IMR-90 (cell line): Measurements from ENCODE around the gene RHBDF2. TPM values are rescaled to one million over a fixed set of nuclear protein-coding genes. Genes with fewer than 3 reads are reported as not detected.

ENCODE experiments used
- ATAC-seq: fragments of 200-7000 bp; cut with Tn5 transposase; 2 replicates; pipeline ENCODE4 v1.9.1; 2020; ENCODE audit warnings: low read depth, mild to moderate bottlenecking, moderate library complexity
- BruUV-seq: library from RNA; stranded (reverse); fragments of 400-500 nt; replicated peaks from 2 replicates; lab custom pipeline; 2021; lab: Mats Ljungman, UMichigan
- CTCF ChIA-PET: fragments of 300-600 bp; formaldehyde crosslinking; extraction: SDS; loops from one replicate; lab custom pipeline; 2021; ENCODE audit warnings: antibody characterized with exemption; lab: Yijun Ruan, JAX
- POLR2A ChIA-PET: fragments of 300-600 bp; sonication (Branson Sonifier 250); formaldehyde crosslinking; loops from one replicate; lab custom pipeline; 2022; ENCODE audit warnings: antibody characterized with exemption; ENCODE audit not compliant: unreplicated experiment; lab: Charles Lee
- DNase-seq: peaks from one replicate; pipeline ENCODE4 v3.0.0; 2013
- H2AFZ ChIP-seq: replicated peaks from 2 replicates; pipeline ENCODE3; 2013; ENCODE audit warnings: low read length, mild to moderate bottlenecking; ENCODE audit not compliant: poor library complexity
- H2AK5ac ChIP-seq: 2 replicates; pipeline ENCODE4 v1.6.1; 2013; ENCODE audit warnings: low read depth, low read length, inconsistent platforms
- H2AK9ac ChIP-seq: replicated peaks from 2 replicates; pipeline ENCODE3; 2013; ENCODE audit warnings: mild to moderate bottlenecking, low read depth, low read length, moderate library complexity; ENCODE audit not compliant: poor library complexity
- H2BK120ac ChIP-seq: 2 replicates; pipeline ENCODE4 v1.6.1; 2013; ENCODE audit warnings: low read depth, low read length, inconsistent platforms
- H2BK15ac ChIP-seq: 3 replicates; pipeline ENCODE4 v1.6.1; 2013; ENCODE audit warnings: low read depth, low read length, inconsistent platforms
- H2BK20ac ChIP-seq: 2 replicates; pipeline ENCODE4 v1.6.1; 2013; ENCODE audit warnings: low read depth, mild to moderate bottlenecking, inconsistent platforms, low read length, moderate library complexity
- H2BK5ac ChIP-seq: 2 replicates; pipeline ENCODE4 v1.6.1; 2013; ENCODE audit warnings: mild to moderate bottlenecking, low read depth, low read length, inconsistent platforms; ENCODE audit not compliant: poor library complexity, severe bottlenecking
- H3K14ac ChIP-seq: replicated peaks from 2 replicates; pipeline ENCODE4 v1.6.1; 2013; ENCODE audit warnings: low read depth, low read length, inconsistent platforms
- H3K18ac ChIP-seq: 2 replicates; pipeline ENCODE4 v1.6.1; 2013; ENCODE audit warnings: low read depth, low read length, control low read depth
- H3K23ac ChIP-seq: 2 replicates; pipeline ENCODE4 v1.6.1; 2013; ENCODE audit warnings: low read depth, low read length, inconsistent platforms
- H3K27ac ChIP-seq: 2 replicates; pipeline ENCODE4 v1.5.1; 2013; ENCODE audit warnings: mild to moderate bottlenecking, control low read depth, low read length; ENCODE audit not compliant: insufficient read depth
- H3K27me3 ChIP-seq: 2 replicates; pipeline ENCODE4 v1.6.1; 2013; ENCODE audit warnings: low read length; ENCODE audit not compliant: control insufficient read depth, insufficient read depth
- H3K36me3 ChIP-seq: 2 replicates; pipeline ENCODE4 v1.6.1; 2013; ENCODE audit warnings: low read length, mixed read lengths; ENCODE audit not compliant: control insufficient read depth, insufficient read depth
- H3K4ac ChIP-seq: 2 replicates; pipeline ENCODE4 v1.6.1; 2013; ENCODE audit warnings: low read depth, low read length, inconsistent platforms
- H3K4me1 ChIP-seq: 2 replicates; pipeline ENCODE4 v1.6.1; 2013; ENCODE audit warnings: low read length, mixed read lengths; ENCODE audit not compliant: control insufficient read depth, insufficient read depth
- H3K4me2 ChIP-seq: 2 replicates; pipeline ENCODE4 v1.6.1; 2013; ENCODE audit warnings: low read depth, mild to moderate bottlenecking, control low read depth, low read length, moderate library complexity
- H3K4me3 ChIP-seq: 2 replicates; pipeline ENCODE4 v1.5.1; 2013; ENCODE audit warnings: low read depth, mild to moderate bottlenecking, control low read depth, low read length, moderate library complexity; ENCODE audit not compliant: insufficient read depth
- H3K56ac ChIP-seq: 2 replicates; pipeline ENCODE4 v1.6.1; 2013; ENCODE audit warnings: low read length, inconsistent platforms; ENCODE audit not compliant: insufficient read depth; ENCODE audit errors: extremely low read depth
- H3K79me1 ChIP-seq, 2 experiments: 2 replicates each; pipeline ENCODE4 v1.6.1; 2013; ENCODE audit warnings: low read length in 2 of 2, inconsistent platforms in 1 of 2, low read depth in 1 of 2
- H3K9ac ChIP-seq: 2 replicates; pipeline ENCODE4 v1.6.1; 2013; ENCODE audit warnings: low read depth, low read length, control low read depth
- H3K9me1 ChIP-seq: 2 replicates; pipeline ENCODE4 v1.6.1; 2013; ENCODE audit warnings: low read length, inconsistent platforms; ENCODE audit not compliant: insufficient read depth
- H3K9me3 ChIP-seq: 2 replicates; pipeline ENCODE4 v1.6.1; 2013; ENCODE audit warnings: low read length; ENCODE audit not compliant: control insufficient read depth, insufficient read depth
- H4K20me1 ChIP-seq: 2 replicates; pipeline ENCODE4 v1.6.1; 2013; ENCODE audit warnings: low read length, inconsistent platforms; ENCODE audit not compliant: insufficient read depth
- H4K5ac ChIP-seq: 2 replicates; pipeline ENCODE4 v1.6.1; 2013; ENCODE audit warnings: mild to moderate bottlenecking, low read depth, low read length, control low read depth
- H4K8ac ChIP-seq, 2 experiments: 2 replicates each; pipeline ENCODE4 v1.6.1; 2013; ENCODE audit warnings: low read depth in 2 of 2, low read length in 2 of 2, control low read depth in 1 of 2, inconsistent platforms in 1 of 2
- H4K91ac ChIP-seq: 2 replicates; pipeline ENCODE4 v1.6.1; 2013; ENCODE audit warnings: low read depth, low read length, inconsistent platforms; ENCODE audit not compliant: insufficient read depth
- CEBPB ChIP-seq: IDR thresholded peaks from 2 replicates; pipeline ENCODE4 v1.6.1; 2012; ENCODE audit warnings: low read depth, low read length, improper control_type of control experiment
- FOS ChIP-seq: fragments of 150-350 bp; IDR thresholded peaks from 2 replicates; pipeline ENCODE4 v1.6.1; 2016; ENCODE audit warnings: low read depth, low read length
- MXI1 ChIP-seq: IDR thresholded peaks from 2 replicates; pipeline ENCODE4 v1.6.1; 2012; ENCODE audit warnings: low read depth, mild to moderate bottlenecking, low read length, moderate library complexity, borderline replicate concordance
- RFX5 ChIP-seq: IDR thresholded peaks from 2 replicates; pipeline ENCODE4 v1.8.0; 2012; ENCODE audit warnings: low read depth, mild to moderate bottlenecking, low read length, moderate library complexity
- SMC3 ChIP-seq: fragments of 150-350 bp; IDR thresholded peaks from 2 replicates; pipeline ENCODE4 v1.6.1; 2016; ENCODE audit warnings: low read depth, mild to moderate bottlenecking, antibody characterized with exemption, low read length, moderate library complexity
- USF2 ChIP-seq: fragments of 150-350 bp; IDR thresholded peaks from 2 replicates; pipeline ENCODE4 v1.6.1; 2017; ENCODE audit warnings: mild to moderate bottlenecking, antibody characterized with exemption, low read length, low read depth
- WGBS, 2 experiments: methylation state at CpG; one replicate each; pipeline versions ENCODE4 v1.1.5 to v1.1.7; 2013; ENCODE audit warnings: missing lambda C conversion rate in 2 of 2; ENCODE audit not compliant: insufficient read length in 1 of 2; ENCODE audit errors: extremely low coverage in 2 of 2; 5-methylcytosine and 5-hydroxymethylcytosine counted together
- dilution Hi-C: fragments of 300-500 bp; cut with HindIII; formaldehyde crosslinking; loops from one replicate; pipeline ENCODE4 v1.14.3; 2018; ENCODE audit warnings: low sequenced_read_pairs; ENCODE audit not compliant: unreplicated experiment
- in situ Hi-C: fragments of 300-500 bp; cut with MboI; formaldehyde crosslinking; loops from 3 replicates; pipeline ENCODE4 v1.14.3; 2019; ENCODE audit warnings: low sequenced_read_pairs, inconsistent platforms, mixed read lengths
- intact Hi-C: fragments of 100-400 bp; cut with micrococcal nuclease; formaldehyde crosslinking; loops from 2 replicates; pipeline ENCODE4 v1.10.0; 2022
- polyA plus RNA-seq, 3 experiments: library from polyadenylated mRNA; depleted of rRNA; stranded (reverse); fragments of >200 nt; gene quantifications; 2 replicates each; pipeline ENCODE4 v1.2.3, GENCODE V29; 2012; ENCODE audit warnings: low replicate concordance in 1 of 3
- total RNA-seq: library from RNA; depleted of rRNA; stranded (reverse); fragments of >200 nt; gene quantifications from 2 replicates; pipeline ENCODE4 v1.2.3, GENCODE V29; 2012

Gene RHBDF2
- total and polyA plus RNA-seq, 2 of the 4 experiments (the other 2 are of a cell fraction) = 1.3 to 8.3 TPM

GRCh38 chr17:76519048-76519966, 18.1 kb upstream of the RHBDF2 start:
- no peak overlapping the region for H4K5ac ChIP-seq
- intact Hi-C loops (no loop called here), in situ Hi-C loops (no loop called here), dilution Hi-C loops (no loop called here)
- no peak for ATAC-seq
- ChIA-PET POLR2A (no interaction called here), CTCF (no interaction called here)
- DNase-seq = no peak
- BruUV-seq = no TSS peak
- H3K36me3 ChIP-seq = no peaks in the 10 kb centered on the region
- H3K4ac ChIP-seq = no peak overlapping the region; the same call in 1 of the 2 replicates
- H4K20me1 ChIP-seq = no peaks in the 10 kb centered on the region
- H3K9ac ChIP-seq = no peak overlapping the region
- no peak overlapping the region; the same call in 2 of the 3 replicates for H2BK15ac ChIP-seq
- H3K14ac ChIP-seq = 0 out of 2 replicates have a peak overlapping the region, but pooled peaks have one; percentile 26
- H2BK5ac ChIP-seq = no peak overlapping the region
- no peak overlapping the region for H2BK20ac ChIP-seq
- H3K18ac ChIP-seq = no peak overlapping the region
- no peak for TF ChIP-seq MXI1
- no peak for TF ChIP-seq RFX5
- TF ChIP-seq USF2 = no peak
- TF ChIP-seq FOS = no peak
- TF ChIP-seq CEBPB = no peak
- TF ChIP-seq SMC3 = no peak
- no peaks in the 10 kb centered on the region for H3K9me3 ChIP-seq
- 70% methylated on average over 7 of the region's 15 CpGs; no CpG with 5 or more reads in 1 of the 2 experiments for WGBS, 2 experiments
- peaks cover 7% of the 10 kb centered on the region for H3K4me1 ChIP-seq
- no peak overlapping the region for H4K8ac ChIP-seq
- no peak overlapping the region for H3K23ac ChIP-seq
- no peaks in the 10 kb centered on the region for H3K27me3 ChIP-seq
- no peaks in the 10 kb centered on the region for H3K79me1 ChIP-seq
- H2AFZ ChIP-seq = no peak overlapping the region
- no peak overlapping the region for H3K56ac ChIP-seq
- no peak overlapping the region for H3K4me3 ChIP-seq
- peak overlapping the region; percentile 65 for H2AK9ac ChIP-seq
- no peak overlapping the region for H2BK120ac ChIP-seq
- no peak overlapping the region for H2AK5ac ChIP-seq
- H3K9me1 ChIP-seq = no peaks in the 10 kb centered on the region; the same call in 1 of the 2 replicates
- H4K91ac ChIP-seq = no peak overlapping the region
- H3K27ac ChIP-seq = no peak overlapping the region
- H3K4me2 ChIP-seq = no peak overlapping the region
